ENCODE measurements around the gene PACRGL.
A peak's percentile ranks its signal among the peaks of the same experiment; 100 is the strongest.

Gene PACRGL

DNA sequence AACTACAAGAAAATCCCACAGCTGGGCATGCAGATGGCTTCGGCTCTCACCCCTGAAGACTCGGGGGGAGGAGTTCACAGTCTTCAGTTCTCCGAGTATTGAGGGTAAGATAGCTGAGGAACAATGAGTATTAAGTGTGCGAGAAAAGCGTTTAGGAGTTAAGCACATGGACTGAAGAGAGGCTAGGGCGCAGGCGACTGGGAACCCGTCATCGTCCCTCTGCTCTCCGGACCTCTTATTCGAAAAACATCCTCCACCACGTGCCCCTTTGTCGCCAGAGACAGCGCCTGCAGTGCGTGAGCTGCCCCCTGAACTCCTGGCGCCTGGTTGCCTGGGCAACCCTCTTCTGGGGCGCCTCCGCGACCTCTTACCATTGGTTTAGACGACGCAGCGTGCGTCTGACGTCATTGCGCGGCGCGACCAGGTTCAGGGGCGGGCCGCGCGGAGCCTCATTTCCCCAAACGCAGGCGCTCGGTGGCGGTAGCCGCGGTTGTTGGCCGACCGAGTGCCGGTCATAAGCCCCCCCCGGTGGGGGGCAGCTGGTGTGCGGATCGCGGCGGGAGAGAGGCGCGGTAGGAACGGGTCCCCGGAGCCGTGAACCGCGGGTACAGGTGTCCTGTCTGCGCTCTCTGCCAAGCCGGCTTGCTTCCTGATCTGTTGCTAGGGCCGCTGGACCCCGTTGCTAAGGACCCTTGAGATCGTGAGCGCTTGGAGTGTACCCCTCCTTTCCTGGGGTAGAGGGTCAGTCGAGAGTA lies at the start of gene PACRGL:
Gene PACRGL (plus strand): TSS at position 452 of the 755 bp plus-strand sequence. CDS start 4,024 bp downstream, outside the sequence.
- peak; percentile 92 to 93 for DNase-seq

DNA sequence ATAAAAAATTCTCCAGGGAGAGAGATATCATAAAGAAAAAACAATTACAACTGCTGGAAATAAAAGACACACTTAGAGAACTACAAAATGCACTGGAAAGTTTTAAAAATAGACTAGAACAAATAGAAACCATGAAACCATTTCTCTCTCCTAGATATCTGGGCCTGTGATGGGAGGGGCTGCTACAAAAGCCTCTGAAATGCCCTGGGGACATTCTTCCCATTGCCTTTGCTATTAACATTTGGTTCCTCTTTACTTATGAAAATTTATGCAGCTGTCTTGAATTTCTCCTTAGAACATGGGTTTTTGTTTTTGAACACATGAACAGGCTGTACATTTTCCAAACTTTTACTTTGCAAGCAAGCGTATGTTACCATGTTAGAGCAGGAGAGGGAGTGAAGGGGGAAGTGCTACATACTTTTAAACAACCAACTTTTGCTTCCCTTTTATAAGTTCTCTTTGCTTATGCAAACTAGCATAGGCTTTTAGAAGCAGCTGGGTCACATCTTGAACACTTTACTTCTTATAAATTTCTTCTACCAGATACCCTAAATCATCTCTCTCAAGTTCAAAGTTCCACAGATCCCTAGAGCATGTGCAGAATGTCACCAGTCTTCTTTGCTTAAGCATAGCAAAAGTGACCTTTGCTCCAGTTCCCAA lies 47.9 kb upstream of the PACRGL start:
- DNase-seq, result no peak

DNA sequence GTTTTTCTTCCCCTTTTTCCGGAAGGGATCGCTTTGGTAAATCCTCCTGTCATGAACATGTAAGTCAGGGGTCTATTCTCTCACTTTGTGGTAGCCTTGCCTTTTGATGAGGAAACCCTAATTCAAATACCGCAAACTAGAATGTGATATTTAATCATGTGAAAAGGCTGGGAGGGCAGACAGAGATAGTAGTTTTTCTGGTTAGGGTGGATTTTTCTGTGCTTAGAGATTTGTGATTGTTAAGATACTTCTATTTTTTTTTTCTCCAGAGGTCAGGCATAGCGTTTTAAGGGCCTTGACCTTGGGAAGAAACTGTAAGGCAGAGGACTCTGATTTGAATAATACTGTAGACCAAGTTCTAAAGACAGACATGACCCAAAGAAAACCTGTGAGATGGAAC lies 41.8 kb upstream of the PACRGL start:
- no peak for DNase-seq

DNA sequence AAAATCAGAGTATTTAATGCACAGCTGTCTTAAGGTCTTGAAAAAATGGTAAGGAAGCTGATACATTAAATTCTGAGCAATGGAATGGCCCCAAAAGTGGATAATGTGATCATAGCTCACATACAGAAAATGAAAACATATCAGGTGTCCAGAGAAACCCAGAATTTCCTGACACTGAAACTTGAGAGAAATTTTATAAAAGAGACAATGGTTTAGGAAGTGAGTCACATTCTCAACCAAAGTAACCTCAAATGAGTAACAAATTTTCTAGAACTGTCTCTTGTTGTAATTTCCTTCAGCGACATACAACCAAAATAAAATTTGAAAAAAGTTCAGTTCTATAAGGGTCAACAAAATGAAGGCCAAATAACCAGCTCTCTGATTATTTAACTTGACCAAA lies 37.4 kb upstream of the PACRGL start:
- no peak for DNase-seq

DNA sequence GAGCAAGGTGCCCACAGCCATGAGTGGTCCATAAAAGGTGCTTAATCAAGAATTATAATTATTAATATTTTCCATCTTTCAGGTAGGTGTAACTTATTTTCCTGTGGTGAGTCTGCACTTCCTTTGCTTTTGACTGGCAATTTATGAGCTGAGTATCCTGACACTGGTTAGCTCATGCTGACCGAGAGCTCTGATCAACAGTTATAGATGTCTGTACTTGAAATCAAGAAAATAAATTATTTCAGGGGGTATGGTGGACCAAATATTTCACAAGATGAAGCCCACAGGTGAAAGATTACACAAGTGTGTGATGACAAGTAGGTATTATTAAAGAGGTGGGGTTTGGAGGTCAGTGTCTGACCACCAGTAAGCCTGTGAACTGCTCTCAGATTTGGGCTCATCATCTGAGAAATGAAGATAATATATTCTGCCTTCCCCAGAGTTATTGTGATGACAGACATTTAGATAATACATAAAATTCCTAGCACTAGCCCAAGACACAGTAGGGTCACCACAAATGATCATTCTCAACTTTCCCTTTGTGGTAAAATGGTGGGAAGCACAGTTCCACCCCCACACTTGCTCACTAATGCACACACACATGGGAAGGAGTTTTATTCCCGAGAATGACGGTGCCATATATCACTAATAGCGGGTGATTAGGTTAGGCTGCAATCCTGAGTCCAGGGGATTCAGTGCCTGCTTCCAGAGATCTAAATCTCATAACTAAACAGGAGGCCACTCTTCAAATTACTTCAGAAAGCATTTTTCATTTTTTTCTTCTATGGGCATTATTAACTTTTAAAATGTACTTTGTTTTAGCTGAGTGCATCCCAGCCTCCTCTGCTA lies 34.0 kb upstream of the PACRGL start:
- no peak for DNase-seq

DNA sequence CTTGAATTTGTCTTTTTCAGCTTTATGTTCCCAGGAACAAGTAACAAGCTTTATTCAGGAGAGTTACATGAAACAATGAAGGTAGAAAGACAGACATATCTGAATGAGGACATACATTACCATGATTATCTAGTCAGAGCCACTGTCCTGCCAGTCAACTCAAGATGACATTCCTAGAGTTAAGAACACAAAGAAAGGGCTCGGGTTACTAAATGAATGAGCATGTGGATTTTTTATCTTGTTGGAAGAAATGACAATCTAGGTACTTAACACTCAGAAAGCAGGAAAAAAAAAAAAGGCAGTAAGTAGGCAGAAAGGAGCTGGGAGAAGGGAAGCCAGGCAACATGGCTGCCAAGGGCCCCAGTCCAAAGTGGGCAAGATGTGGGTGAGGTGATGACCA lies 28.0 kb upstream of the PACRGL start:
- no peak for DNase-seq

DNA sequence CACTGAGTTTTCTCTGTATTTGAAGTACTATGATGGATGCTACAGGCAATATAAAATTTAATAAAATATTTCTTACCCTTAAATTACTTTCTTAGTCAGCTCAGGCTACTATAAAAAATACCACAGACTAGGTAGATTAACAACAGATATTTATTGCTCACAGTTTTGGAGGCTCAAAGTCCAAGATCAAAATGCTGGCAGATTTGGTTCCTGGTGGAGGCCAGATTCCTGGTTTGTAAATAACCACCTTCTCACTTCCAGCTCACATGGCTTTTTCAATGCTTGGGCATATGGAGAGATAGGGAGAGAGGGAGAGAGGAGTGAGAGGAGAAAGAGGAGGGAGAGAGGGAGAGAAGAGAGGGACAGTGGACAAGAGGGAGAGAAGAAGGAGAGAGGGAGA lies 24.5 kb upstream of the PACRGL start:
- DNase-seq, result no peak

DNA sequence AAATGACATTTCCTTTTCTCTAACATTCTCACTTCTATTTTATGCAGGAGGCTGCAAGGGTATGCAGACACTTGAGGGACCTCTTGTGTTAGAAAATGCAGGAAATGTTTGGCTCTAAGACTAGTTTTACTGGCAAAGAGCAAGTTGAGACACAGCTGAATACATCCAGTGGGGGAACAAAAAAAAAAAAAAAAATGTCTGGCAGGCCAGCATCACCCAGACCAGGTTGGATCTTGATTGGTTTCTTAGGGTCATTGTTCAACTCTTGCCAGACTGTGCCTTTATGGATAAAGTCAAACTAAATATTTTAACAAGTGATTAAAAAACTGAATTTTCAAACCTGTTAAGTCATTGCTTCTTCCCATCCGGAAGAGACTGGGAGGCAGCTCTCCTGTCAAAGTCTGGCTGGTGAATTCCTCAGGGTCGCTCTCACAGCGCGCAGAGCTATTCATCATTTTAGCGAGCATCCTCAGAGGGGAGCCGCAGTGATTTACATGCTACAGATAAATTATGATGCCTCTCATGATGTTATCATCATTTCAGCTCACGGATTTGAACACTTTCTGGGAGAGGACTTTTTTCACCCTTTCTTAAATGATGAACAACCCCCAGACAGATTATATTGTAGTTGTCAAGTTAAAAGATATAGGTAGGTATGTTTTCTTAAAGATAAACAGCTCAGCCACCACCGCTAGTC lies 23.6 kb upstream of the PACRGL start:
- DNase-seq, result no peak

DNA sequence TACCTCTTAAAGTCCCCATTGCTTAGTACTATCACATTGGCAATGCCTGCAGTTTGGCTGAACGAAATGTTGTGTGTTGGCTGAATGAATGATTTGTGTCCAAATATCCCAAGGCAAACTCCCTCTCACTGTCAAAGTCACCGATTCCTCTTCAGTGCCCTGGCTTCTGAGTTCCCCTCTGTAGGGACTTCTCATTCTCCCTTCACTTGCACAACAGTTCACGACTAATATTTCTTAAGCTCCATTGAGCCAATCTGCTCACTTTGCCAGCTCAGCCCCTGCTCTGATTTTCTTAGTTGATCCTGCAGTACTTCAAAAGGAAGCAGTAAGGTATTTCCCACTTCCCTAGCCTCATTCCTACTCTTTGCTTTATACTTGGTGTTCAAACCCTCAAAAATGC lies 21.9 kb upstream of the PACRGL start:
- no peak for DNase-seq

DNA sequence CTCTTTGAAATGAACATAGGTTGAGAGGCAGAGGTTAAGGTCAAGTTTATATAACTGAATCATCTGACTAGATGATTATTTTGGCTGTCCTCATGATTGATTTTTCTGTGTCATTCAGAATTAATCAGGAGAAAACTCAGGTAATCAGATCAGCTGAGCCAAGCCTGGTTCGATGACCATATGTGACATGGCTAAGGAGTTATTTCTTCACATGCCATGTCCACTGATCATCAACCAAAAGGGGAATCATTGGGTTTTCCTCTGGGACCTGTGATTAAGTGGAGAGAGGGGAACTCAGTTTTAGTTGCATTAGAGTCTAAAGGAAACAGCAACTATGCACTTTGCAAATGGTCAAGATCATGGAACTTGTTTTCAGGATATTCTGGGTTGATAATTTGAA lies 20.3 kb upstream of the PACRGL start:
- DNase-seq, result no peak

DNA sequence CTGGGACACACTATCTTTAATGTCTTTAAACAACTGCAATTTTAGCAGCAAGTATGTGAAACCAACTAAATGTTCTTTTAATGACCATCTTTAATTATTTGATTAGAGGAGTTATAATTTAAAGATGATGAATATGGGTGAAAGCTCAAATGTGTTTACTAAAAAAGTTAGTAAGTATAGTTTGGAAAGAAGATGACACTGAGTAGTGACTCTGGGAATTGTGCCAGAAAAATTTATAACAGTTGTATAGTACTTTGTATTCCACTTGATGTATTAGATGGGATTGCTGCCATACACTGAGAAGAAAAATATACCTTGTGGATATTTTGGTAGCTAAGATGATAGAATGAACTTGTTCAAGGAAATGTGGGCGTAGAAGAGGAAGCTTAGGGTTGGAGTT lies 19.5 kb upstream of the PACRGL start:
- no peak for DNase-seq

DNA sequence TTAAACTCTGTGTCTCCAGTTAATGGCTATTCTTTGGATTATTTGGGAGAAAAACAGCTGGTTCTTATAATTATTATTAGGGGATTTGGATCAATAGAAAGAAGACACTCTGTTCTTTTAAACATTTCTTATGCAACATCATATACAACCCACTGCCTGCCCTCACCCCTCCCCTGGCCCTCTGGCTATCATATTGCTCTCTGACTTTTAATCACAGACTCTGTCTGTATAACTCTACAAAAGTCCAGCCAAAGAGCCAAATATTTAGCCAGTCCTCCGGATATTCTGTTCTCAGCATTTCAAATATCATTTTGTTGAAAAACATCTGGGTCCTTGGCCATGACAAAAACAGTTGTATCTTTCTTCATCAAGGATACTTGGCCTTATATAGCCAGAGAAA lies 19.0 kb upstream of the PACRGL start:
- DNase-seq, result no peak

DNA sequence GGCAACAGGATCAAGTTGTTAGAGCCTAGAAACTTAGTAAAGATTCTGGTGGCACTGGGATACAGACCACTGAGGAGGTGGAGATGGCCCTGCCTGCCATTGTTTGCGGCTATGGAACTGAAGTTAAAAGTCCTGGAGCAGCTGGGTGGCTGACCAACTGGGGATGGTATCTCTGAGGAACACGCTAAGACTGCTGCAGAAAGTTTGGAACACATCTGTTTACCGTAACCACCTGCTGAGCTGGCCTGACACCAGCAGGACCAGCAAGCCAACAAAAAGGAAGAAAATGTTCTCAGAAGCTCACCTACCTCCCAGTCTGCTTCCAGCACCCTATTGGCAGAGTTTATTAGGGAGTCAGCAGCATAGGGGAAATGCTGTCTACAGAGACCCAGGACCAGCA lies 17.4 kb upstream of the PACRGL start:
- DNase-seq, result no peak

DNA sequence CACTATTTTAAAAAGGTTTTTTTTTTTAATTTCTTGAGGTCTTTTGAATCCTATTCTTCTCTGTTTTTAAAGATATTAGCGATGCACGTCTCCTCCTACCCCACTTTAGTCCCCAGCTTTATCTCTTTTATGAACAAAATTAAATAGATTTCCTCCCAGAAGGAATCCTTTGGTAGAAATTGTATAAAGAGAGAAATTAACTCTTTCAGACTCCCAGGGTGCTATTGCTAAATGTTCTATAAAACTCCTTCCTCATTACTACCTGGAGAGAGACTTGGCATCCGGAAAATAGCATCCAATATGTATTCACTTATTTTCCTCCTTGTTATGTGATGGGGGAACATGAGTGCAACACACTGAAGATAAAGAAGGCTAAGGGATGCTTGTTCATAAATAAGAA lies 16.5 kb upstream of the PACRGL start:
- DNase-seq, result no peak

DNA sequence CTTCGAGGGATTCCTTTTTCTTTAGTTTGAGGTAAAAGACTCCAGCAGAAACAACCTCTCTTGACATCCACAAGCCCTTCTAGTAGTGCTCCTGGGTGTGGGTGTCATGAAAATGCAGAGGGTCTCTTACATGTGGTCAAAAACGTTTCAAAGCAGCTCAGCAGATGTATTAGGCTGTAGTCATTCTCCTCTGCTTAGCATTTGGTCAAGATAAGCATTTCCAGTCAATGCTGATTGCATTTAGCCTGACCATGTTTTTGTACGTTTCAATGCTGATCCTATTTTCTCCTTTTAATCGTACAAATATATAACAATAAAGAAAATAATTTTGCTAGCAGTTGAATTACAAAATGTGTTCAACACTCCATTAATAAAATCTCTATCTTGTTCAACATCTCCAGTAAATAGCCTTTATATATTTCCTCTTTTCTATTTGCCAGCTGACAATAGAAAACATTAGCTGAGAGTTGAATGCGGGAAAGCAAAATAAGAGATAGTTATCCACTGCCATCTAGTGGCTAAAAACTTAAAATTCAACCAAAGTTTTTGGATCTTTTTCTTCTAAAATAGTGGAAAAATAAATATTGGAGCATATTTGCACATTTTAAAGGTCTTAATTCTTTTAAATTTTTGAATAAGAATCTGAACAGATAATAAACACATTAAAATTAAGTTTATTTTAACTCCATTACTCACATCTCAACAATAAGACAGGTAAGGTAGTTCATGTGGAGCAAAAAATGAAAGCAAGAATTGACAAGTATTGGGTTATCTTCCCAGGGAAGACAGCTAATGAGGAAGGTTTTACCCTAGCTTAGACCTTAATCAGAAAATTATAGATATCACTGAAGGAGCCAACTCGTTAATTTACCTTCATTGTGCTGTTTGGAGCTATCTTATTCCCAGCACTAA lies 15.2 kb upstream of the PACRGL start:
- no peak for DNase-seq

DNA sequence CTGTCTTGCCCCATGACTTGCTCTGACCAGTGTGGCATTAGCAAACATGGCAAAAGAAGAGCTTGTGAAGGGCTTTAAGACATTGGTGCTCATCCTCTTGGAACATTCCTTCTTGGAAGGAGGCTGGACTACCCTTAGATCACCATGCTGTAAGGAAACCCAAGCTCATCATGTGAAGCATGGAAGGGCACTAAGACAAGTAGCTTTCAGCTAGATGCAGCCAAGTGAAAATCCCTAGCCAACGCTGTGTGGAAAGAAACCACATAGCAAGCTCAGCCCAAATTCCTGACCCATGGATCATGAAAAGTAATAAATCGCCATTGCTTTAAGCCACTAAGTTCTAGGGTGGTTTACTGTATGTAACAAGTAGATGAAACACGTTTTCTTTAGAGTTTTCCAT lies 12.4 kb upstream of the PACRGL start:
- no peak for DNase-seq

DNA sequence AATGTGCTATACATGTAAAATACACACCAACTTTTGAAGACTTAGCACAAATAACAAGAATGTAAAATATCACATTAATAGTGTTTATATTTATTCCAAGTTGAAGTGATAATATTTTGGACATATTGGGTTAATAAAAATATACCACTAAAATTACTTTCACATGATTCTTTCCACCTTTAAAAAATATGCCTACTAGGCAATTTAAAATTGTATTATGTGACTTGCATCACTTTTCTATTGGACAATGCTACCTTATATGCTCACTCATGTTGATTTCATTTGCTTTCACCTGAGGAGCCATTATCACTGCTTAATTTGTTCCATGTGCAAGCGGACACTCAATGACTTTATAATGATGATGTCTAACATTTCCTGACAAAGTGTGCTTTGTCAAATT lies 3.4 kb upstream of the PACRGL start:
- no peak for DNase-seq

DNA sequence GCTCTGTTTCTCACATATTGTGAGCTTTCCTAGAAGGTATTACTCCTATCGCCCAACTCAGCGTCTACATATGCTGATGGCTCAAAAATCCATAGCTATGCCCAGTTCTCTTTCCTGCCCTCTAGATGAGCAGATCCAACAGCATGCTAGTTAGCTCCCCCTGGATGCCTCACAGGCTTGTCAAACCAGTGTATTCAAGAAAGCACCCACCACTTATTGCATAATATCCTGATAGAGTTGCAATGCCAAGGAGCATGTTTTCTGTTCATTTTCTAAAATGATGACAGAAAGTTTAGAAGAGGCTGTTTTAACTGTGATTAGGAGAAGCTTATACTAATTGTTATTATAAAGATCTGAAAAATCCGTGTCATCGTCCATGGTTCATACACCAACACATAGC lies 1.9 kb upstream of the PACRGL start:
- no peak for DNase-seq

DNA sequence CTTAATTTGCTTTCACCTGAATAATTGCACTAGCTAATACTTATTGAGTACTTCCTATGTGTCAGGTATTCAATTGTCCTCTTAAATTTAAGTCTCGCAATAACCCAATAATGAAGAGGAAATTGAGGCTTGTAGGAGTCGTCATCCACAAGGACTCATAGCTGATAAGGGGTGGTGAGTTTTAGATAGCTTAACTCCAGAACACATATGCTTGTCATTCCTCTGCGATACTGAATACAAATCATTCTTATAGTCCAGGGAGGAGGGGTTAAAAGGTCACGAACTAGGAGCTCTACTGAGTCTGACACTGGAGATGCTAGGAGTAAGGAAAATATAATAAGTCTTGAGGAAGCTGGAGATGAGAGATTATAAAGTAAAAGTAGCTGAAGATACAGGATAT lies 1.4 kb upstream of the PACRGL start:
- no peak for DNase-seq

DNA sequence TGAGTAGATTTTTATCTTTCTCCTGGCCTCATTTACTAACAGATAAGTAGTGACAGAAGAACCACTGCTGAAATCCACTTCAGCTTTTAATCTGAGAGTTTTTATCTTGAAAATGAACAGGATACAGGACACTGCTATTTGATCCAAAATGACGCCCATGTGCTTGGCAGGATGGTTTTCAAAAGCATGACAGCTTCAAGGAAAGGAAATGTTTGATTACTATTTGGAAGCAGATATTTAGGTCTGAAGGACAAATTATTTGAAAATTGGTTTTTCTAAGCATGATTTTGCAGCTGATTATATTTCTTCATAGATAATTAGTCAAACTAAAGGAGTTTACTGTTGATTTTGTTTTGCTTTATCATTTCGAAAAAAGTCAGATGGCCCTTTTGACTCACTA lies 11.1 kb downstream of the PACRGL start:
- DNase-seq, result no peak

DNA sequence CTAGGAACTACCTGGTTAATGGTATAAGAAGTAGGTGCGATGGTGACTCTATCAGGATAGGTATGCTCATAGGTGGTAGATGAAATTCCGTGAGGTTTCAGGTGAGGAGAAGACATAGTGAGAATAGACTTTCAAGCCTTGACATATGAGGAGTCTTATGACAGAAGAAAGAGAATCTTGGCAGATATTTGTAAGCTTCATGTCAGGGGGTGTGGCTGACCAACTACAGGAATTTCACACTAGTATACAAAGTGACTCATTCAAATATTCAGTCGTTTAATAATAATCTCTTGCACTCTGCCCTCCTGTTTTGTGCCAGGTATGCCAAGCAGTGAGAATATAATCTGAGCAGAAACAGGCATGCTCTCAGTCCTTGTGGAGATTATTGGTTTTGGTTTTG lies 22.8 kb downstream of the PACRGL start:
- DNase-seq, result no peak

DNA sequence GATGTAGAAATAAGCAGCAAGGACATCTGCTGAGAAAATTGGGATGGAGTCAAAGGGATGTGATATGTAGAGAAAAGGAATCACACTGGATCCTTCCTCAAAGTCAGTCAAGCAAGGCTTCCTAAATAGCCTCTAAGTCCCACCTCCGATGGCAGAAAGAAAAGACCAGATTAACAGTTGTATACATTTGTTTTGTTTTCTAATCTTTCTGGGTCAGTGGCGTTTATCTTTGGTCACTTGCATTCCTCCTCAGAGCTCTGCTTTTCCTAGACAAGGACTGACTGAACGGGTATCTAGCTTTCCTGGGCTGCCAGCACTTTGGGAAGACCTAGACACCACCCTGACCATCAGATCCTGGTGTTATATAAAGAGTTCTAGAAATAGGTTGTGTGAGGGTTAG lies 23.2 kb downstream of the PACRGL start:
- no peak for DNase-seq

Measured in stimulated activated CD4-positive, alpha-beta T cell treated with anti-CD3 and anti-CD28 coated beads, Interleukin-4, amount 100 ng/mL, for 4 hours (primary cell).